D341Med (cell line): ENCODE results near the gene TAF1A.

ENCODE experiments used
- DNase-seq: peaks from one replicate; pipeline ENCODE4 v3.0.0; 2012; ENCODE audit warnings: low spot score

Gene TAF1A

DNA sequence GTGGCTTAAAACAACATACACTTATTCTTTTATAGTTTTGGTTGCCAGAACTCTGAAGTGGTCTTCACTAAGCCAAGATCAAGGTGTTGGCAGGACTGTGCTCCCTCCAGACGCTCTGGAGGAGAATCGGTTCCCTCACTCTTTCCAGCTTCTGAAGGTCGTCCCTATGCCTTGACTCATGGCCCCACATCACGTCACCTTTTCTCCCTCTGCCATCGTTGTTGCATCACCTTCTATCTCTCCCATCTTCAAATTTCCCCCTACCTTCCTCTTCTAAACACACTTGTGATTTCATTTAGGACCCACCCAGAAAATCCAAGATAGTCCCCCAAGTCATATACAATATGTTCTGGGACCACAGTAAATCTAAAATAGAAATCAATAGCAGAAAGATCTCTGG, 54.3 kb downstream of the TAF1A start:
- DNase-seq, result no peak

DNA sequence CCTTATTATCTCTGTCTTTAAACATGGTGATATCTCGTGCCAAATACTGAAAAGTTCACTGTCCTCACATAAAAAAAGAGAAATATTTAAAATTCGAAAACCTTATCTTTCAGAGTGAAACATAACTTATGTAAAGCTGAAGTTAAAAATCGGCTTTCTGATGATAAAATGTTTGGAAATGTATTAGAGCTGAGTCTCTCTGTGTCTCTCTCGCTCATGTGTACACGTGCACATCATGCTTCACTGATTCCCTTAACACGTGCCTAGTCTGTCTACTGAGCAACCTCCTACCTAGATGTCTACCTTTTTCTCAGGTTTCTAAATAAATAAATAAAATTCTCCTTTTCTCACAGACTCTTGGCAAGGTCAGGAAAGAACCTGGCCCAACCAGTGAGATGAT, 58.9 kb downstream of the TAF1A start:
- DNase-seq, result no peak

- no peak for DNase-seq
Measured at GRCh38 chr1:222529916-222530315, 59.8 kb downstream of the TAF1A start.

DNA sequence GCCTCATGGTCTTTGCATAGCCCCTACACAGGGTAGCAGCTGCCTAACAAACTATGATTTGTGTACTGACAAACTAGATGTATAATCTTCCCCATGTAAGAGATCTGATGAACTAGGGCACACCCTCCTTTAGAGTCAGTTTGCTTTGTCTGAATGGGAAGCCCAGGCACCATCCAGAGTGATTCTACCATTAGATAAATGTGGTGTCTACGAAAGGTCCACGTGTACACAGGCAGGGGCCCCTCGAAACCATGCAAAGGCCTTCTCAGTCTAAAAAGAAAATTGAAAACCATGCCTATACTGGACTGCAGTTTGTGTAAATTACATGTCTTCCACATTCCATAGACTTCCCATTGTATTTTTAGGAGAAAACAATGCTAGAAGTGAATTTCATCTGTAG, 60.6 kb downstream of the TAF1A start:
- no peak for DNase-seq

DNA sequence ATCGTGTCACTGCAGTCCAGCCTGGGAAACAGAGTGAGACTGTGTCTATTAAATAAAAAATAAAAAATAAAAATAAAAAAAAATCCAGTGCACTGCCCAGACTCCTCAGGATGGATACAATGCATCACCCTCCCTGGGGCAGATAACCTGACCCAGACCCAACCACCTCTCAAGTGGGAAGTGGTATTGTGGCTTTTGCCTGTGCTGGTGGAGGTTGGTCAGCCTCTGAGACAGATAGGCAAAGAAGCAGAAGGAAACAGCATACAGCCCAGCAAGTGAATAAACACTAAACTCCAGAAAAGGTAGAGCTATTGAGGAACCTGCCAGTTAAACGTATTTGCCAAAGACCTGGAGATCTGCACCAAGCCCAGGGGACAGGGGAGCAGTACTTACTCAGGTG, 63.8 kb downstream of the TAF1A start:
- DNase-seq, result no peak

DNA sequence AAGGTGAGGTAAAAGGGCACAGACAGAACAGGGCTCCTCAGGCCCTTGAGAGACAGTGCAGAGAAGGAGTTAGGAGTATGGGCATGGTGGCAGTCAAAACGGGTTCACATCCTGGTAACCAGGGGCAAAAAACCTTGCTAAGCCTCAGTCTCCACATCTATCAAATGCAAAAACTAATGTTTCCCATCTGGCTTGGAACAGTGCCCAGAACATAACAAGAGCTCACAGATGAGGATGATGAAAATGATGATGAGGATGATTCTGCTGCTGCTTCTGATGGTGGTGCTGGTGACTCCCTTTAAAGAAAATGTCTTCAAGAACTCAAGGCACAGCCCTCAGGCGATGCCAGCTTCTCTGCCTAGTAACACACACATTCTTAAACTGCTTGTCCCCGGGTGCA, 65.9 kb downstream of the TAF1A start:
- no peak for DNase-seq

- no peak for DNase-seq
Measured at GRCh38 chr1:222522105-222522915, 67.4 kb downstream of the TAF1A start.

GRCh38 chr1:222521299-222522104, 68.2 kb downstream of the TAF1A start:
- DNase-seq, result no peak
